ENCODE results near the gene SDR42E2.
"Not testable (repeated sequence)": the region's sequence is repeated elsewhere in the genome, so short reads cannot be mapped to it uniquely, and the experiment has no call there.

The SDR42E2 gene

GRCh38 chr16:22139008-22139407 is 23.3 kb upstream of the SDR42E2 start:
- no peak overlapping the region for H3K4me3 ChIP-seq (replicated peaks; ENCODE audit: low read depth, low read length)
- no peak for DNase-seq (ENCODE audit: low read depth)
- TF ChIP-seq CTCF (IDR thresholded peaks at IDR 0.05; ENCODE audit: low read length, missing control alignments): no peak

DNA sequence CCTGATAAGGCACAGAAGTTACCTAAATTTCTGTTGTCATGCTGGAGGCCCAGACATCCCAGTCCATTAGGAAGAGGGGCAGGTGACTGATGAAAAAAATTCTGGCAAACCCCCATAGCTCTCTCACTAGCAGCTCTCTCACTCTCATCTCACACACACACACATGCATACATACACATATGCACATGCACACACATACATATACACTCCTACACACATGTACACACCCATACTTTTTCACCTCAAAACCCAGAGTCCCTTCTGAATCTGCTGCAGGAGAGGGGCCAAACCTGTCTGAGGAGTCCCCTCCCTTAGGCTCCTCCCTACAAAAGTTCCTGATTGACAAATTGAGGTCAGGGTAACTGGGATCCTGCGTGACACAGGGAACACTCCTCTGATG is 22.6 kb upstream of the SDR42E2 start:
- TF ChIP-seq CTCF (IDR thresholded peaks at IDR 0.05; ENCODE audit: low read length, missing control alignments): no peak
- DNase-seq (ENCODE audit: low read depth): no peak
- no peak overlapping the region for H3K4me3 ChIP-seq (replicated peaks; ENCODE audit: low read depth, low read length)

DNA sequence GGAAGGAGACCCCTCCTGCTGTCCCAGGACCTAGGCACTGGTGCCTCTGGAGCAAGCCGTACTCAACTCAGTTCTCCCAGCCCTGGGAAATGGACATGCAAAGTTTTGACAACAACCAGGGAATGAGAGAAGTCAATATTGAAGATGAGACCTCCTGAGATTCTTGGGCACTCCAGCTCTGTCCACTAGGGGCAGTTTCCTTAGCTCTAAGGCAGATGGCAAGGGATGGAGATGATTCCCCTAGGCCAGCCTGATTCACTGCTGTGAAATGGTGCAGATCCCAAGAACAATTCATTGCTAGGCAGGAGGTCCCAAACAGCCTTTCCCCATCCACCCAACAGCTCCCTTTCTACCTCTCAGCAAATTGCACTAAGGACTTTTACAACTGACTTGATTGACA is 20.5 kb upstream of the SDR42E2 start:
- no peak overlapping the region for H3K4me3 ChIP-seq (replicated peaks; ENCODE audit: low read depth, low read length)
- TF ChIP-seq CTCF (IDR thresholded peaks at IDR 0.05; ENCODE audit: low read length, missing control alignments): peak; percentile 55
- peak; percentile 15 for DNase-seq (ENCODE audit: low read depth)

DNA sequence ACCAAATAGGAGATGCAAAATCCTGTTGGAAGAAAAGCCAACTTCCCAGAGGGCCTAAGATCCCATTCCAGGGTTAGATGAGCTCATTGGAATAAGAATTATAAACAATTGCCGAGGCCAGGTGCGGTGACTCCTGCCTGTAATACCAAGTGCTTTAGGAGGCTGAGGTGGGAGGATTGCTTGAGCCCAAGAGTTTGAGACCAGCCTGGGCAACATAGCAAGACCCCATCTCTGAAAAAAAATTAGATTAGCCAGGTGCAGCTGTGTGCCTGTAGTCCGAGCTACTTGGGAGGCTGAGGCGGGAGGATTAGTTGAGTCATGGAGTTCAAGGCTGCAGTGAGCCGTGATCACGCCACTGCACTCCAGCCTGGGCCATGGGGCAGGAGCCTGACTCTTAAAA is 17.8 kb upstream of the SDR42E2 start:
- no peak for DNase-seq (ENCODE audit: low read depth)
- no peak overlapping the region for H3K4me3 ChIP-seq (replicated peaks; ENCODE audit: low read depth, low read length)
- TF ChIP-seq CTCF (IDR thresholded peaks at IDR 0.05; ENCODE audit: low read length, missing control alignments): no peak

- no peak for DNase-seq (ENCODE audit: low read depth)
- H3K4me3 ChIP-seq (replicated peaks; ENCODE audit: low read depth, low read length): no peak overlapping the region
- no peak for TF ChIP-seq CTCF (IDR thresholded peaks at IDR 0.05; ENCODE audit: low read length, missing control alignments)
Observed at GRCh38 chr16:22147853-22148252, 14.5 kb upstream of the SDR42E2 start.

- no peak overlapping the region for H3K4me3 ChIP-seq (replicated peaks; ENCODE audit: low read depth, low read length)
- DNase-seq (ENCODE audit: low read depth): no peak
- no peak for TF ChIP-seq CTCF (IDR thresholded peaks at IDR 0.05; ENCODE audit: low read length, missing control alignments)
Observed at GRCh38 chr16:22151246-22151998, 10.9 kb upstream of the SDR42E2 start.

DNA sequence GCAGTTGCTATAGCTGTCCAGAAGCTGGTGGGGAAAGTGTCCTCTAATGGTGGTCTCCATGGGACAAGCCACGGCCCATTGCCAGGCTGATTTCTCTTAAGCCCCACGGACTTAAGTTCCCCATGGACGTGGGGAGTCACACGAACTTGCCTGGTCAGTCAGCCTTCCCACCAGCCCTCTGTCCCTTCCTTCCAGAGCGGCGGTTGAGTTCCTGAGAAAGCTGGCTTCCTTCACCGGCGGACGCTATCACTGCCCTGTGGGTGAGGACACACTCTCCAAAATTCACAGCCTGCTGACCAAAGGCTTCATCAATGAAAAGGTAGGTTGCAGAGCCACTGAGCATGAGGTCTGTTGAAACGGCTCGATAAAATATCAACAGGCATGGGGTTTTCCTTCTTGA is 10.0 kb upstream of the SDR42E2 start:
- TF ChIP-seq CTCF (IDR thresholded peaks at IDR 0.05; ENCODE audit: low read length, missing control alignments): no peak
- no peak for DNase-seq (ENCODE audit: low read depth)
- H3K4me3 ChIP-seq (replicated peaks; ENCODE audit: low read depth, low read length): no peak overlapping the region

GRCh38 chr16:22153078-22153477 is 9.2 kb upstream of the SDR42E2 start:
- not testable (repeated sequence) for DNase-seq (ENCODE audit: low read depth); H3K4me3 ChIP-seq (replicated peaks; ENCODE audit: low read depth, low read length)
